ENCODE results near the gene C2orf68. TPM values are rescaled to one million over a fixed set of nuclear protein-coding genes. Genes with fewer than 3 reads are reported as not detected.
"Not testable (repeated sequence)": the region's sequence is repeated elsewhere in the genome, so short reads cannot be mapped to it uniquely, and the experiment has no call there.

Gene C2orf68
- total RNA-seq, 4 donors from 2014 or later: 9.4 to 17.1 (median 14.7) TPM

DNA sequence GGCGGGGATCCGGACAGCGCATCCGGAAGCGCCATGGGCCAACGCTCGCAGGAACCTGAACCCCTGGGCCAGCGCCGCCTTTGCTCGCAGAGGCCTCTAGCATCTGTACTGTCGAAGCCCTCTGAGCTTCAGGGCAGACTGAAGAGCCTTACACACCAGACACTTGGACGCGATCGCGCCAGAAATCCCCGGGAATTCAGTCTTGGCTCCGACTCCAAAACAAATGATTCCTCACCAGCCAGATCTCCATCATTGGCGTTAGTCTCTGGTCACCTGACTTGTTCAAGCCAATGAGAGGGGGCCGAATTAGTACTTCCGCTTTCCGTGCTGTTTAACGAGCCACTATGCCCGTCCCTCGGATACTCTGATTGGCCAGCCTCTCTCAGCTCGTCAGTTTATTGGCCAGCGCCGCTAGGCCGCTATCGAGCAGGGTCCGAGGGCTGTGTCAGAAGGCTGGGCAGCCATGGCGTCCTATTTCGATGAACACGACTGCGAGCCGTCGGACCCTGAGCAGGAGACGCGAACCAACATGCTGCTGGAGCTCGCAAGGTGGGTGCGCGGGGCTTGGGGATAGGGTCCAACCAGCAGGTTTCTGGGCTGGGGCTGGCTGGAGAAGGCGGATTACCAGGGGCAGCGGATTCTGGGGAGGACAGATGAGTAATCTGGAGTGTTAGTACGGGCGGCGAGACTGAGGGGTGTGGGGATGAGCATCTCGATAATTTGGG lies 16.4 kb downstream of the C2orf68 start, which contains the start of gene RNF181:
Gene RNF181 (plus strand): TSS at position 445 of the 725 bp plus-strand sequence. CDS start 19 bp downstream, at position 464.
- 0 to 1% methylated on average over 24 to 25 of the region's 47 CpGs for WGBS, 2 donors
- peaks cover 30 to 70% (median 32%) of the 10 kb centered on the region in 3 donors for H3K4me1 ChIP-seq
- H3K36me3 ChIP-seq: peaks cover 8 to 41% (median 12%) of the 10 kb centered on the region in 3 donors
- no peaks in the 10 kb centered on the region for H3K9me3 ChIP-seq
- peak; percentile 88 for DNase-seq
- peak in 2 of 4 donors; percentile 72 to 88 for TF ChIP-seq POLR2A (IDR thresholded peaks at IDR 0.05)
- TF ChIP-seq, protein P1, sequence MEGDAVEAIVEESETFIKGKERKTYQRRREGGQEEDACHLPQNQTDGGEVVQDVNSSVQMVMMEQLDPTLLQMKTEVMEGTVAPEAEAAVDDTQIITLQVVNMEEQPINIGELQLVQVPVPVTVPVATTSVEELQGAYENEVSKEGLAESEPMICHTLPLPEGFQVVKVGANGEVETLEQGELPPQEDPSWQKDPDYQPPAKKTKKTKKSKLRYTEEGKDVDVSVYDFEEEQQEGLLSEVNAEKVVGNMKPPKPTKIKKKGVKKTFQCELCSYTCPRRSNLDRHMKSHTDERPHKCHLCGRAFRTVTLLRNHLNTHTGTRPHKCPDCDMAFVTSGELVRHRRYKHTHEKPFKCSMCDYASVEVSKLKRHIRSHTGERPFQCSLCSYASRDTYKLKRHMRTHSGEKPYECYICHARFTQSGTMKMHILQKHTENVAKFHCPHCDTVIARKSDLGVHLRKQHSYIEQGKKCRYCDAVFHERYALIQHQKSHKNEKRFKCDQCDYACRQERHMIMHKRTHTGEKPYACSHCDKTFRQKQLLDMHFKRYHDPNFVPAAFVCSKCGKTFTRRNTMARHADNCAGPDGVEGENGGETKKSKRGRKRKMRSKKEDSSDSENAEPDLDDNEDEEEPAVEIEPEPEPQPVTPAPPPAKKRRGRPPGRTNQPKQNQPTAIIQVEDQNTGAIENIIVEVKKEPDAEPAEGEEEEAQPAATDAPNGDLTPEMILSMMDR (IDR thresholded peaks at IDR 0.05): no peak
- intact Hi-C loops (cut with DNase I): no loop called here
- peak within 1 kb of the TSS; percentile 92 to 95 (median 94) for H3K27ac ChIP-seq
- H3K27me3 ChIP-seq: no peaks in the 10 kb centered on the region
- peak within 1 kb of the TSS; percentile 82 to 95 (median 90) for H3K4me3 ChIP-seq

DNA sequence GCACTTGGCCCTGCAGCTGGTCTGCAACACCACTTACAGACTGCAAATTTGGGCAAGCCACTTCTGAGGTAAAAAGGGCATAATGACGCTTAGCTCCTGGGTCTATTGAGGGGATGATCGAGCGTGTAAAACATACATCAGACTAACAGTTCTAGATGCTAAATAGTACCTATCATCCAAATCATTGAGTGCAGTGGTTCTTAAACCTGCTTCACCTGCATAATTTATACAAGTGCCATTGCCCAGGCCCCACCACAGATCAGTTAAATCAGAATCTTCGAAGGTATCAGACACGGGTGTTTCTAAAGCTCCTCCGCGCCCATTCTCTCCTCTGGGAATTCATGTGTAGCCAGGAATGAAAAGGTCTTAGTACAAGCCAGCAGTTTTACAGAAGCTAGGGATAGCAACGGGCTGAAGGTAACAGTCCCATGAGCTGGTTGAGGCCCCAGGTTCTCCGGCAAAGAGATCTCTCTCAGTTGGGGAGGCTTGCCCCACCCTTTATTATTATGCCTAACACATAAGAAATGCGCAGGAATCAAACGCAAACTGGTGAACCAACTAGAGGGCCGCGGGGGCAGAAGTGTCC lies 17.1 kb downstream of the C2orf68 start:
- peak overlapping the region; percentile 82 to 95 (median 90) for H3K4me3 ChIP-seq
- TF ChIP-seq, protein P1 (IDR thresholded peaks at IDR 0.05): no peak
- TF ChIP-seq POLR2A (IDR thresholded peaks at IDR 0.05): no peak
- 26 to 30% methylated on average over 8 to 9 of the region's 13 CpGs for WGBS, 2 donors
- intact Hi-C loops (cut with DNase I): no loop called here
- DNase-seq: no peak
- no peaks in the 10 kb centered on the region for H3K27me3 ChIP-seq
- H3K36me3 ChIP-seq: peaks cover 8 to 34% (median 12%) of the 10 kb centered on the region in 3 donors
- H3K27ac ChIP-seq: peak overlapping the region; percentile 92 to 95 (median 94)
- peaks cover 37 to 70% (median 38%) of the 10 kb centered on the region in 3 donors for H3K4me1 ChIP-seq
- H3K9me3 ChIP-seq: no peaks in the 10 kb centered on the region

GRCh38 chr2:85593023-85593422 lies 18.8 kb downstream of the C2orf68 start:
- H3K4me3 ChIP-seq: no peak overlapping the region
- TF ChIP-seq POLR2A (IDR thresholded peaks at IDR 0.05): no peak
- TF ChIP-seq, protein P1 (IDR thresholded peaks at IDR 0.05): no peak
- H3K27me3 ChIP-seq: no peaks in the 10 kb centered on the region
- intact Hi-C loops (cut with DNase I): no loop called here
- WGBS, 2 donors: 29 to 63% methylated on average over 1 to 3 of the region's 3 CpGs
- H3K9me3 ChIP-seq: no peaks in the 10 kb centered on the region
- peaks cover 39 to 83% (median 53%) of the 10 kb centered on the region in 3 donors for H3K4me1 ChIP-seq
- peak overlapping the region in 1 of 4 donors; percentile 40 for H3K27ac ChIP-seq
- peaks cover 0 to 17% (median 9%) of the 10 kb centered on the region in 3 donors for H3K36me3 ChIP-seq
- no peak for DNase-seq

- Histone ChIP-seq H3K27ac (peak overlapping the region; percentile 73 to 96 (median 88)), H3K4me1 (peaks cover 39 to 85% (median 60%) of the 10 kb centered on the region in 3 donors)
- H3K9me3 ChIP-seq; H3K27me3 ChIP-seq; intact Hi-C loops (cut with DNase I); DNase-seq; H3K36me3 ChIP-seq; H3K4me3 ChIP-seq: not testable (repeated sequence)
- 64 to 86% methylated on average over 7 to 9 of the region's 9 CpGs for WGBS, 2 donors
Measured at GRCh38 chr2:85592299-85592698, 19.6 kb downstream of the C2orf68 start.

- Histone ChIP-seq H3K4me1 (peaks cover 37 to 85% (median 58%) of the 10 kb centered on the region in 3 donors), H3K4me3 (no peak overlapping the region), H3K27me3 (no peaks in the 10 kb centered on the region), H3K9me3 (no peaks in the 10 kb centered on the region), H3K27ac (peak overlapping the region; percentile 73 to 96 (median 88)), H3K36me3 (peaks cover 0 to 2% (median 0%) of the 10 kb centered on the region in 3 donors)
- TF ChIP-seq POLR2A (IDR thresholded peaks at IDR 0.05): no peak
- TF ChIP-seq, protein P1 (IDR thresholded peaks at IDR 0.05): no peak
- WGBS, 2 donors: 84 to 90% methylated on average over 7 to 9 of the region's 12 CpGs
- no peak for DNase-seq
- intact Hi-C loops (cut with DNase I): no loop called here
Measured at GRCh38 chr2:85591563-85591962, 20.3 kb downstream of the C2orf68 start.
